PFSK-1 (cell line): ENCODE data around the gene UGT1A6.

Source experiments
- POLR2AphosphoS5 ChIP-seq: IDR thresholded peaks from 2 replicates; pipeline ENCODE4 v1.6.1; 2012; ENCODE audit warnings: low read depth, mild to moderate bottlenecking, control low read depth, low read length, moderate library complexity
- TF ChIP-seq, protein P1 (sequence below), 2 experiments: IDR thresholded peaks; 2 replicates each; pipeline versions ENCODE4 v1.6.1 to v1.8.0; 2011 to 2012; ENCODE audit warnings: low read depth in 2 of 2, low read length in 2 of 2, control low read depth in 1 of 2, inconsistent platforms in 1 of 2, mild to moderate bottlenecking in 1 of 2, moderate library complexity in 1 of 2; ENCODE audit not compliant: insufficient read depth in 1 of 2

DNA sequence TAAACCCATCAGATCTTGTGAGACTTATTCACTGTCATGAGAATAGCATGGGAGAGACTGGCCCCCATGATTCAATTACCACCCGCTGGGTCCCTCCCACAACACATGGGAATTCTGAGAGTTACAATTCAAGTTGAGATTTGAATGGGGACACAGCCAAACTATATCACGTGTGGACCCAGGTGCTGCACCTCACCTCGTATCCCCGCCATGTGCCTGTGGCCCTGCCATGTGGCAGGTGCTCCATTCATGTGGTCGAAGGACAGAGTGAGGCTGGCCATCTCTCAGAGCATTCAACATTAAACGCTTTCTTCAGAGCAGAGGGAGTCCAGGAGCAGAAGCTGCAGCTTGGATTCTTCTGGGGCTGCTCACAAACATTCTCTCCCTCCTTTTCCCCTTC, 117.7 kb downstream of the UGT1A6 start:
- TF ChIP-seq, protein P1, sequence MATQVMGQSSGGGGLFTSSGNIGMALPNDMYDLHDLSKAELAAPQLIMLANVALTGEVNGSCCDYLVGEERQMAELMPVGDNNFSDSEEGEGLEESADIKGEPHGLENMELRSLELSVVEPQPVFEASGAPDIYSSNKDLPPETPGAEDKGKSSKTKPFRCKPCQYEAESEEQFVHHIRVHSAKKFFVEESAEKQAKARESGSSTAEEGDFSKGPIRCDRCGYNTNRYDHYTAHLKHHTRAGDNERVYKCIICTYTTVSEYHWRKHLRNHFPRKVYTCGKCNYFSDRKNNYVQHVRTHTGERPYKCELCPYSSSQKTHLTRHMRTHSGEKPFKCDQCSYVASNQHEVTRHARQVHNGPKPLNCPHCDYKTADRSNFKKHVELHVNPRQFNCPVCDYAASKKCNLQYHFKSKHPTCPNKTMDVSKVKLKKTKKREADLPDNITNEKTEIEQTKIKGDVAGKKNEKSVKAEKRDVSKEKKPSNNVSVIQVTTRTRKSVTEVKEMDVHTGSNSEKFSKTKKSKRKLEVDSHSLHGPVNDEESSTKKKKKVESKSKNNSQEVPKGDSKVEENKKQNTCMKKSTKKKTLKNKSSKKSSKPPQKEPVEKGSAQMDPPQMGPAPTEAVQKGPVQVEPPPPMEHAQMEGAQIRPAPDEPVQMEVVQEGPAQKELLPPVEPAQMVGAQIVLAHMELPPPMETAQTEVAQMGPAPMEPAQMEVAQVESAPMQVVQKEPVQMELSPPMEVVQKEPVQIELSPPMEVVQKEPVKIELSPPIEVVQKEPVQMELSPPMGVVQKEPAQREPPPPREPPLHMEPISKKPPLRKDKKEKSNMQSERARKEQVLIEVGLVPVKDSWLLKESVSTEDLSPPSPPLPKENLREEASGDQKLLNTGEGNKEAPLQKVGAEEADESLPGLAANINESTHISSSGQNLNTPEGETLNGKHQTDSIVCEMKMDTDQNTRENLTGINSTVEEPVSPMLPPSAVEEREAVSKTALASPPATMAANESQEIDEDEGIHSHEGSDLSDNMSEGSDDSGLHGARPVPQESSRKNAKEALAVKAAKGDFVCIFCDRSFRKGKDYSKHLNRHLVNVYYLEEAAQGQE (IDR thresholded peaks at IDR 0.05; ENCODE audit: insufficient read depth in 1 of 2, low read depth in 2 of 2, low read length in 2 of 2) = no peak
- no peak for TF ChIP-seq POLR2AphosphoS5
